SK-N-MC (cell line): Measurements from ENCODE around the gene DHX32.
"Not testable (repeated sequence)": the region's sequence is repeated elsewhere in the genome, so short reads cannot be mapped to it uniquely, and the experiment has no call there.

Source experiments
- EZH2 ChIP-seq: fragments of 200-600 bp; sonication (generic); IDR thresholded peaks from one replicate; pipeline ENCODE4 v1.6.1; 2017; ENCODE audit warnings: antibody characterized with exemption
- FOXP2 ChIP-seq: optimal IDR thresholded peaks from 2 replicates; pipeline ENCODE3; 2011; ENCODE audit warnings: mild to moderate bottlenecking, moderate library complexity; ENCODE audit not compliant: insufficient read depth; ENCODE audit errors: extremely low read length, control extremely low read depth
- POLR2AphosphoS5 ChIP-seq: IDR thresholded peaks from 2 replicates; pipeline ENCODE4 v1.6.1; 2012; ENCODE audit warnings: mild to moderate bottlenecking, low read depth, low read length, borderline replicate concordance

DNA sequence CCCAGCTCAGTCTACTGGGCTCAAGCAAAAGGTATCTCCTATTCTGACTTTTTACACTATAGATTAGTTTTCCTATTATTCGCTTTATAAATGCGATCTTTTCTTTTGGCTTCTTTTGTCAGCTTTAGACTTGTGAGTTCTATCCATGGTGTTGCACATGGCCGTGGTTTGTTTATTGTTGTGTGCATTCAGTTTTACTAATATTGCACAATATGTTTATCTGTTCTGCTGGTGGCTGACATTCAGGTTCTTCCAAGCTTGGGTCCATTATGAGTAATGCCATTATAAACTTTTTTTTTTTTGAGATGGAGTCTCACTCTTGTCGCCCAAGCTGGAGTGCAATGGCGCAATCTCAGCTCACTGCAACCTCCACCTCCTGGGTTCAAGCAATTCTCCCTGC is 46.2 kb upstream of the DHX32 start:
- TF ChIP-seq EZH2, POLR2AphosphoS5, FOXP2: not testable (repeated sequence)
